ENCODE results near the gene SEC11A.
"Not testable (repeated sequence)": the region's sequence is repeated elsewhere in the genome, so short reads cannot be mapped to it uniquely, and the experiment has no call there.

Gene SEC11A

DNA sequence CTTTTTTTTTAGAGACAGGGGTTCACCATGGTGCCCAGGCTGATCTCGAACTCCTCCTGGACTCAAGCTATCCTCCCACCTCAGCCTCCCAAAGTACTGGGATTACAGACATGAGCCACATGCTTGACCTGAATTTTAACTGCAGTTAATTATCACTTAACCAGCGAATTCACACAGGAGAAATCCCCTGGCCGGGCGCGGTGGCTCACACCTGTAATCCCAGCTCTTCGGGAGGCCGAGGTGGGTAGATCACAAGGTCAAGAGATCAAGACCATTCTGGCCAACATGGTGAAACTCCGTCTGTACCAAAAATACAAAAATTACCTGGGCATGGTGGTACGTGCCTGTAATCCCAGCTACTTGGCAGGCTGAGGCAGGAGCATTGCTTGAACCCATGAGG, 74.1 kb downstream of the SEC11A start:
- peaks cover 36 to 65% of the 10 kb centered on the region in 2 donors for H3K36me3 ChIP-seq (ENCODE audit: control insufficient read depth in 2 of 2, insufficient read depth in 2 of 2, low read length in 2 of 2)
- H3K4me3 ChIP-seq (ENCODE audit: low read length in 2 of 2); H3K4me1 ChIP-seq (ENCODE audit: control insufficient read depth, insufficient read depth, low read length); H3K27me3 ChIP-seq (ENCODE audit: control insufficient read depth in 1 of 2, insufficient read depth in 2 of 2, low read length in 2 of 2); H3K9ac ChIP-seq (ENCODE audit: low read length in 2 of 2); H3K9me3 ChIP-seq (ENCODE audit: control insufficient read depth in 2 of 2, low read length in 2 of 2); H3K27ac ChIP-seq (ENCODE audit: low read length): not testable (repeated sequence)

- peaks cover 3% of the 10 kb centered on the region for H3K4me1 ChIP-seq (ENCODE audit: control insufficient read depth, insufficient read depth, low read length)
- H3K27ac ChIP-seq (ENCODE audit: low read length): no peak overlapping the region
- H3K4me3 ChIP-seq (ENCODE audit: low read length in 2 of 2): no peak overlapping the region
- no peaks in the 10 kb centered on the region for H3K27me3 ChIP-seq (ENCODE audit: control insufficient read depth in 1 of 2, insufficient read depth in 2 of 2, low read length in 2 of 2)
- H3K9ac ChIP-seq (ENCODE audit: low read length in 2 of 2): no peak overlapping the region
- H3K9me3 ChIP-seq (ENCODE audit: control insufficient read depth in 2 of 2, low read length in 2 of 2): no peaks in the 10 kb centered on the region
- H3K36me3 ChIP-seq (ENCODE audit: control insufficient read depth in 2 of 2, insufficient read depth in 2 of 2, low read length in 2 of 2): peaks cover 19 to 41% of the 10 kb centered on the region in 2 donors
Measured at GRCh38 chr15:84638103-84638502, 77.8 kb downstream of the SEC11A start.

GRCh38 chr15:84634228-84634837, 81.6 kb downstream of the SEC11A start:
- H3K36me3 ChIP-seq (ENCODE audit: control insufficient read depth in 2 of 2, insufficient read depth in 2 of 2, low read length in 2 of 2): peaks cover 8 to 16% of the 10 kb centered on the region in 2 donors
- peak overlapping the region; percentile 82 to 86 for H3K9ac ChIP-seq (ENCODE audit: low read length in 2 of 2)
- H3K9me3 ChIP-seq (ENCODE audit: control insufficient read depth in 2 of 2, low read length in 2 of 2): no peaks in the 10 kb centered on the region
- peak overlapping the region; percentile 88 to 92 for H3K4me3 ChIP-seq (ENCODE audit: low read length in 2 of 2)
- peaks cover 27% of the 10 kb centered on the region for H3K4me1 ChIP-seq (ENCODE audit: control insufficient read depth, insufficient read depth, low read length)
- peak overlapping the region; percentile 82 for H3K27ac ChIP-seq (ENCODE audit: low read length)
- no peaks in the 10 kb centered on the region for H3K27me3 ChIP-seq (ENCODE audit: control insufficient read depth in 1 of 2, insufficient read depth in 2 of 2, low read length in 2 of 2)

DNA sequence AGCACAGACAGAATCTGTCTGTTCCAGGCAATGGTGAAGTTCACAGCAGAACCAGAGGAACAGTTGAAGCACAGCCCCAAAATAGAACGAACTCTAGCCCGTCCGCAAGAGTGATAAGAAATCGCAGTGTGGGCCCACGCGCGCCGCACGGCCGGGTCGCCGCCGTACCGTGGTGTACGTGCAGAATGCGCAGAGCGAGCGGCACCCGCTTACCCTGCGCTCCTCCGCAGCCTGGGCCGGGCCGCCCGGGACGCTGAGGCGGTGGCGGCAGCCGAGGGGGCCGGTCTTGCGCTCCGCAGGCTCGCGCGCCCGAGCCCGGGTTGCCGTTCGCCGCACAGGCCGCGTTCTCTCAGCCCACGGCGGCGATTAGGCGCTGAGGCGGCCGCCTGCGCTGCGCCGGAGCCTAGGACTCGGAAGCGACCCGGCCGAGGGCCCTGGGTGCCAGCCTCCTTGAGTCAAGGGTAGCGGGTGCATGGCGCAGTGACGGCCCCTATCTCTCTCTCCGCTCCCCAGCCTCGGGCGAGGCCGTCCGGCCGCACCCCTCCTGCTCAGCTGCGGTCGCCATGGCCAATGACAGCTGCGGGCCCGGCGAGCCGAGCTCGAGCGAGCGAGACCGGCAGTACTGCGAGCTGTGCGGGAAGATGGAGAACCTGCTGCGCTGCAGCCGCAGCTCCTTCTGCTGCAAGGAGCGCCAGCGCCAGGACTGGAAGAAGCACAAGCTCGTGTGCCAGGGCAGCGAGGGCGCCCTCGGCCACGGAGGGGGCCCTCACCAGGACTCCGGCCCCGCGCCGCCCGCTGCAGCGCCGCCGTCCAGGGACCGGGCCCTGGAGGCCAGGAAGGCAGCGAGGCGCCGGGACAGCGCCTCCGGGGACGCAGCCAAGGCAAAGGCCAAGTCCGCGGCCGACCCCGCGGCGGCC, 82.4 kb downstream of the SEC11A start:
- Histone ChIP-seq H3K27ac (ENCODE audit: low read length) (peak overlapping the region; percentile 82), H3K36me3 (ENCODE audit: control insufficient read depth in 2 of 2, insufficient read depth in 2 of 2, low read length in 2 of 2) (peaks cover 7 to 15% of the 10 kb centered on the region in 2 donors), H3K4me1 (ENCODE audit: control insufficient read depth, insufficient read depth, low read length) (peaks cover 27% of the 10 kb centered on the region), H3K4me3 (ENCODE audit: low read length in 2 of 2) (peak overlapping the region; percentile 88 to 92), H3K27me3 (ENCODE audit: control insufficient read depth in 1 of 2, insufficient read depth in 2 of 2, low read length in 2 of 2) (no peaks in the 10 kb centered on the region), H3K9ac (ENCODE audit: low read length in 2 of 2) (peak overlapping the region; percentile 82 to 86), H3K9me3 (ENCODE audit: control insufficient read depth in 2 of 2, low read length in 2 of 2) (no peaks in the 10 kb centered on the region)

DNA sequence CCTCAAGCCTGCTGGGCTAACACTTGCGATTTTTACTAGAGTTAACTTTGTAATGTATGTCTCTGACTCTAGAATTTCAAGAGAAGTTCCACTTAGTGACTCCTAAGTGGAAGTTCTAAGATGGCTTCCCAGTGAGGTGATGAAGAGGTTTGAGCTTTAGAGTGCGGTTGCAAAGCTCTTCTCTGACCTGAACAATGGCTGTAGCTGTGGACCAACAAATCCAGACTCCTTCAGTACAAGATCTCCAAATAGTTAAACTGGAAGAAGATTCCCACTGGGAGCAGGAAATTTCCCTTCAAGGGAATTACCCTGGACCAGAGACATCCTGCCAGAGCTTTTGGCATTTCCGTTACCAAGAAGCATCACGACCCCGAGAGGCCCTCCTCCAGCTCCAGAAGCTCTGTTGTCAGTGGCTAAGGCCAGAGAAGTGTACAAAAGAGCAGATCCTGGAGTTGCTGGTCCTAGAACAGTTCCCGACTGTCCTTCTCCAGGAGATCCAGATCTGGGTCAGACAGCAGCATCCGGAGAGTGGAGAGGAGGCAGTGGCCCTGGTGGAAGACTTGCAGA, 84.2 kb downstream of the SEC11A start:
- Histone ChIP-seq H3K4me1 (ENCODE audit: control insufficient read depth, insufficient read depth, low read length) (peaks cover 27% of the 10 kb centered on the region), H3K27me3 (ENCODE audit: control insufficient read depth in 1 of 2, insufficient read depth in 2 of 2, low read length in 2 of 2) (no peaks in the 10 kb centered on the region), H3K36me3 (ENCODE audit: control insufficient read depth in 2 of 2, insufficient read depth in 2 of 2, low read length in 2 of 2) (peaks cover 2 to 5% of the 10 kb centered on the region in 2 donors), H3K27ac (ENCODE audit: low read length) (peak overlapping the region; percentile 78), H3K9me3 (ENCODE audit: control insufficient read depth in 2 of 2, low read length in 2 of 2) (no peaks in the 10 kb centered on the region), H3K9ac (ENCODE audit: low read length in 2 of 2) (peak overlapping the region; percentile 81 to 85), H3K4me3 (ENCODE audit: low read length in 2 of 2) (peak overlapping the region; percentile 88 to 92)

GRCh38 chr15:84629033-84629432, 86.9 kb downstream of the SEC11A start:
- Histone ChIP-seq H3K36me3 (ENCODE audit: control insufficient read depth in 2 of 2, insufficient read depth in 2 of 2, low read length in 2 of 2) (no peaks in the 10 kb centered on the region), H3K27me3 (ENCODE audit: control insufficient read depth in 1 of 2, insufficient read depth in 2 of 2, low read length in 2 of 2) (no peaks in the 10 kb centered on the region), H3K27ac (ENCODE audit: low read length) (no peak overlapping the region), H3K9me3 (ENCODE audit: control insufficient read depth in 2 of 2, low read length in 2 of 2) (no peaks in the 10 kb centered on the region), H3K4me1 (ENCODE audit: control insufficient read depth, insufficient read depth, low read length) (peaks cover 27% of the 10 kb centered on the region), H3K9ac (ENCODE audit: low read length in 2 of 2) (no peak overlapping the region), H3K4me3 (ENCODE audit: low read length in 2 of 2) (no peak overlapping the region)

DNA sequence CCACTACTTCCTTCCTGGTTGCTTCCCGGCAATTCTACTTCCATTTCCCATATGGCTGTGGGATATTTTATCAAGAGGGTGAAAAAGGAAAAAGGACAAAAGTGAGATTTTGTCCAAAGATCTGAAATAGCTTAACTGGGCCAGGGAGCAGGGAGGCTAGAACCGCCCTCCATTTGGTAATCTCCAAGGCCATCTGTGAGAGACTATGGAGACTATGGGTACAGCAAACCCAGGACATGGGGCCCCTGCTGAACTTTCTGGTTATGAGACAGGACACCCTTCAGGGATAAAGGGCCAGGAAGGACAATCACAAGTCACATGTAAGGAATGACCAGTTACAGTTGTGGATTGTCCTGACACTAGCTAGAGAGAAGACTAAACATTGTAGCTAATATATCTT, 90.8 kb downstream of the SEC11A start:
- H3K4me1 ChIP-seq (ENCODE audit: control insufficient read depth, insufficient read depth, low read length): peaks cover under 1% of the 10 kb centered on the region
- peaks cover 19 to 24% of the 10 kb centered on the region in 2 donors for H3K36me3 ChIP-seq (ENCODE audit: control insufficient read depth in 2 of 2, insufficient read depth in 2 of 2, low read length in 2 of 2)
- peaks cover 10 to 23% of the 10 kb centered on the region in 2 donors for H3K9me3 ChIP-seq (ENCODE audit: control insufficient read depth in 2 of 2, low read length in 2 of 2)
- no peaks in the 10 kb centered on the region for H3K27me3 ChIP-seq (ENCODE audit: control insufficient read depth in 1 of 2, insufficient read depth in 2 of 2, low read length in 2 of 2)
- H3K27ac ChIP-seq (ENCODE audit: low read length): no peak overlapping the region
- H3K9ac ChIP-seq (ENCODE audit: low read length in 2 of 2): no peak overlapping the region
- no peak overlapping the region for H3K4me3 ChIP-seq (ENCODE audit: low read length in 2 of 2)

DNA sequence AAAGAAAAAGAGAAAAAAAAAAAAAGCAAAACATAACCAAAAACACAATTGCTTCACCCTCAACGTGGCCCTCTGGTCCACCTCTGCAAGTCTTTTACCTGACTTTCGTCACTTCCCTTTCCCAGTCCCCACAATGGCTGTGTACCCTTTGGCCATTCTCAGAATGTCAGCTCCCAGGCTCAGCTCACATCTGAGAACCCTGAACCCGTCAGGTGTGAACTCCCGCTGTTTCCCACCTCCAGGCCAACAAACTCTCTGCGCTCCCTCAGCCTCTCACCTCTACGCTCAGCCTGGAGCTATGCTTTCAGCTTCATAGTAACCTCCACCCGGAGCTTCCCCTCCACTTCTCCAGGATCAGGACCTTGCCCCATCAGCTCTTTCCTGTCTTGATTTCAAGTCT, 91.6 kb downstream of the SEC11A start:
- H3K9me3 ChIP-seq (ENCODE audit: control insufficient read depth in 2 of 2, low read length in 2 of 2): peaks cover 10 to 23% of the 10 kb centered on the region in 2 donors
- no peak overlapping the region for H3K4me3 ChIP-seq (ENCODE audit: low read length in 2 of 2)
- no peaks in the 10 kb centered on the region for H3K27me3 ChIP-seq (ENCODE audit: control insufficient read depth in 1 of 2, insufficient read depth in 2 of 2, low read length in 2 of 2)
- no peak overlapping the region for H3K27ac ChIP-seq (ENCODE audit: low read length)
- no peak overlapping the region for H3K9ac ChIP-seq (ENCODE audit: low read length in 2 of 2)
- H3K36me3 ChIP-seq (ENCODE audit: control insufficient read depth in 2 of 2, insufficient read depth in 2 of 2, low read length in 2 of 2): peaks cover 19 to 24% of the 10 kb centered on the region in 2 donors
- H3K4me1 ChIP-seq (ENCODE audit: control insufficient read depth, insufficient read depth, low read length): no peaks in the 10 kb centered on the region

GRCh38 chr15:84621358-84621979, 94.5 kb downstream of the SEC11A start:
- H3K4me3 ChIP-seq (ENCODE audit: low read length in 2 of 2): no peak overlapping the region

GRCh38 chr15:84620626-84621025, 95.3 kb downstream of the SEC11A start:
- Histone ChIP-seq H3K4me3 (ENCODE audit: low read length in 2 of 2) (no peak overlapping the region), H3K27ac (ENCODE audit: low read length) (no peak overlapping the region), H3K36me3 (ENCODE audit: control insufficient read depth in 2 of 2, insufficient read depth in 2 of 2, low read length in 2 of 2) (peaks cover 19 to 24% of the 10 kb centered on the region in 2 donors), H3K27me3 (ENCODE audit: control insufficient read depth in 1 of 2, insufficient read depth in 2 of 2, low read length in 2 of 2) (no peaks in the 10 kb centered on the region), H3K9ac (ENCODE audit: low read length in 2 of 2) (no peak overlapping the region), H3K9me3 (ENCODE audit: control insufficient read depth in 2 of 2, low read length in 2 of 2) (peaks cover 10 to 23% of the 10 kb centered on the region in 2 donors), H3K4me1 (ENCODE audit: control insufficient read depth, insufficient read depth, low read length) (no peaks in the 10 kb centered on the region)

More at GRCh38 chr15:84621358-84621979, 94.5 kb downstream of the SEC11A start:
- peaks cover 19 to 24% of the 10 kb centered on the region in 2 donors for H3K36me3 ChIP-seq (ENCODE audit: control insufficient read depth in 2 of 2, insufficient read depth in 2 of 2, low read length in 2 of 2)
- H3K27ac ChIP-seq (ENCODE audit: low read length): no peak overlapping the region
- no peak overlapping the region for H3K9ac ChIP-seq (ENCODE audit: low read length in 2 of 2)
- no peaks in the 10 kb centered on the region for H3K27me3 ChIP-seq (ENCODE audit: control insufficient read depth in 1 of 2, insufficient read depth in 2 of 2, low read length in 2 of 2)
- H3K4me1 ChIP-seq (ENCODE audit: control insufficient read depth, insufficient read depth, low read length): no peaks in the 10 kb centered on the region
- peaks cover 10 to 23% of the 10 kb centered on the region in 2 donors for H3K9me3 ChIP-seq (ENCODE audit: control insufficient read depth in 2 of 2, low read length in 2 of 2)

Measured in stomach smooth muscle (tissue), 2 donors.